Epithelial cell of esophagus (primary cell): ENCODE results near the gene STK40.

Experiments used
- DNase-seq: peaks from one replicate; pipeline ENCODE4 v3.0.0; 2010; ENCODE audit warnings: low read depth
- H3K4me3 ChIP-seq: 2 replicates; pipeline ENCODE4 v1.5.1; 2011; ENCODE audit warnings: mild to moderate bottlenecking, low read length, control low read depth
- TF ChIP-seq, protein P1 (sequence below): IDR thresholded peaks from 2 replicates; pipeline ENCODE4 v1.5.1; 2011; ENCODE audit warnings: low read depth, mild to moderate bottlenecking, low read length, control low read depth, inconsistent platforms; ENCODE audit not compliant: insufficient read depth; ENCODE audit errors: missing control alignments

Gene STK40, protein sequence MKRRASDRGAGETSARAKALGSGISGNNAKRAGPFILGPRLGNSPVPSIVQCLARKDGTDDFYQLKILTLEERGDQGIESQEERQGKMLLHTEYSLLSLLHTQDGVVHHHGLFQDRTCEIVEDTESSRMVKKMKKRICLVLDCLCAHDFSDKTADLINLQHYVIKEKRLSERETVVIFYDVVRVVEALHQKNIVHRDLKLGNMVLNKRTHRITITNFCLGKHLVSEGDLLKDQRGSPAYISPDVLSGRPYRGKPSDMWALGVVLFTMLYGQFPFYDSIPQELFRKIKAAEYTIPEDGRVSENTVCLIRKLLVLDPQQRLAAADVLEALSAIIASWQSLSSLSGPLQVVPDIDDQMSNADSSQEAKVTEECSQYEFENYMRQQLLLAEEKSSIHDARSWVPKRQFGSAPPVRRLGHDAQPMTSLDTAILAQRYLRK

DNA sequence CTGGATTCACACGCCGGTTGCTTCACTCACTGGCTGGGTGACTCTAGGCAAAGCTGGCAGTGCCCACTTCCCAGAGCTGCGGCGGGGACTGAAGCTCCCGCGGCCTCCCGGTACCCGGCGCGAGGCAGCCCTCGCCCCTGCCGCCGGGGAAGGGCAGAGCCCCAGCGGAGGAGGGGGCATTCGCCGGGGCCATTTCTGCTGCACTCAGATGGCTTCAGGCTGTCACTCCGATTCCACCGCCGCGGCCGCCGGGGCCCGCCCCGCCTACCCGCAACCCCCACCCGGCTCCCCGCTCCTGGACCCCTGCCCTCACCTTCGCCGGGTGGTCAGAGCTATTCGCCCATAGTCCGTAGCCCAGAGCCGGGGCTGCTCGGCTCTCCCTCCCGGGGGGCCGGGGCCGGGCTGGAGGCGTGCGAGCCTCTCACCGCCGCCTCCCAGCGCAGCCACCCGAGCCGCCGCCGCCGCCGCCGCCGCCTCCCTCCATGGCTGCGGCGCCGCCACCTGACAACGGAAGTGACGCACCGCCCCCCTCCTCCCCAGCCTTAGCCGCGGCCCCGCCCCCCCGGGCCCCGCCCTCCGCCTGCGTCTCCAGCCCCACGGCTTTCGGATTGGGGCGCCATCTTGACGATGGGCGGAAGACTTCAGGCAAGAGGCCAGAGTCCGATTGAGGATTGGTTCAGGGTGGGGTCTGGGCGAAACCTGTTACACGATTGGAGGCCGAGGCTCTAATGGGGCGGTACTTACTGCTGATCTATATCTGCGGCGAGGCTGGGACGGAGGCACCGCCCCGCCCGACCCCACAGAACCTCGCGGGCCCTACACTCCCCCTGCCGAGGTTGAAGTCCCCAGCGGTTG, at the start of gene STK40:
Gene STK40 (minus strand): TSS at position 515 of the 855 bp plus-strand sequence. CDS start 24,592 bp downstream, outside the sequence.
- TF ChIP-seq, protein P1, sequence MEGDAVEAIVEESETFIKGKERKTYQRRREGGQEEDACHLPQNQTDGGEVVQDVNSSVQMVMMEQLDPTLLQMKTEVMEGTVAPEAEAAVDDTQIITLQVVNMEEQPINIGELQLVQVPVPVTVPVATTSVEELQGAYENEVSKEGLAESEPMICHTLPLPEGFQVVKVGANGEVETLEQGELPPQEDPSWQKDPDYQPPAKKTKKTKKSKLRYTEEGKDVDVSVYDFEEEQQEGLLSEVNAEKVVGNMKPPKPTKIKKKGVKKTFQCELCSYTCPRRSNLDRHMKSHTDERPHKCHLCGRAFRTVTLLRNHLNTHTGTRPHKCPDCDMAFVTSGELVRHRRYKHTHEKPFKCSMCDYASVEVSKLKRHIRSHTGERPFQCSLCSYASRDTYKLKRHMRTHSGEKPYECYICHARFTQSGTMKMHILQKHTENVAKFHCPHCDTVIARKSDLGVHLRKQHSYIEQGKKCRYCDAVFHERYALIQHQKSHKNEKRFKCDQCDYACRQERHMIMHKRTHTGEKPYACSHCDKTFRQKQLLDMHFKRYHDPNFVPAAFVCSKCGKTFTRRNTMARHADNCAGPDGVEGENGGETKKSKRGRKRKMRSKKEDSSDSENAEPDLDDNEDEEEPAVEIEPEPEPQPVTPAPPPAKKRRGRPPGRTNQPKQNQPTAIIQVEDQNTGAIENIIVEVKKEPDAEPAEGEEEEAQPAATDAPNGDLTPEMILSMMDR, result no peak
- peak; percentile 99 for DNase-seq
- H3K4me3 ChIP-seq, result peak within 1 kb of the TSS; percentile 92

DNA sequence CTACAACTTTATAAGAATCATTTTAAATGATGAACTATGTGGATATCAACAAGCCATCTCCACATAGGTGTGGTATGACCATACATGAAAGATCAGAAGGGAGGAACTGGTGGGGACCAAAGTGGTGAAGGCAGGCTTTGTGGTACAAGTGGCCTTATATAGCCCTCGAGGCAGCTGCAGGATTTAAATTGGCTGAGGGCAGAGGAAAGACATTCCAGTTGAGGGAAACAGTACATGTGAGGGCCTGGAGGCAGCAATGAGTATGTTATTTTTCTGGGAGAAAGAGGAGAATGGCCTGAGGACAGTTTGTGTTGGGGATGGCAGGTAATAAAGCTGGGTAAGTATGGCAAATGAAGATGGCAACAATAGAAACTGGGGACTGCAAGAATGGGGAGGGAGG, 47.4 kb upstream of the STK40 start:
- no peak overlapping the region for H3K4me3 ChIP-seq
- DNase-seq, result no peak
- TF ChIP-seq, protein P1, result no peak

DNA sequence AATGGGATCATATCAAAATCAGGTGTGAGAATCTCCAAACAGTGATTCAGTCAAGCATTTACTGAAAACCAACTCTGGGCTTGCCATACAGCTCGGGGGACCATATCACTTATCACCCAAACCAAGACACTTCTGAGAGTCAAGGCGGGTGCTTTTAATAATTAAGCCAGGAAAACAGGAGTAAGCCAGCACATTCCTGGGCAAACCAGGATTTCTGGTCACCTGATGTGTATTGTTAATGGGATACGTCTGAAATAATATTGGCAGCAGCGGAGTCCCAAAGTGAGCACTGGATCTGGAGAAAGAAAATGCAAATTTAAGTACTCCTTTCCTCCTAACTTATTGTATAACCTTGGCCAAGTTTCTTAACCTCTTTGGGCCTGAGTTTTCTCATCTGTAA, 46.9 kb upstream of the STK40 start:
- TF ChIP-seq, protein P1, result no peak
- no peak overlapping the region for H3K4me3 ChIP-seq
- no peak for DNase-seq

DNA sequence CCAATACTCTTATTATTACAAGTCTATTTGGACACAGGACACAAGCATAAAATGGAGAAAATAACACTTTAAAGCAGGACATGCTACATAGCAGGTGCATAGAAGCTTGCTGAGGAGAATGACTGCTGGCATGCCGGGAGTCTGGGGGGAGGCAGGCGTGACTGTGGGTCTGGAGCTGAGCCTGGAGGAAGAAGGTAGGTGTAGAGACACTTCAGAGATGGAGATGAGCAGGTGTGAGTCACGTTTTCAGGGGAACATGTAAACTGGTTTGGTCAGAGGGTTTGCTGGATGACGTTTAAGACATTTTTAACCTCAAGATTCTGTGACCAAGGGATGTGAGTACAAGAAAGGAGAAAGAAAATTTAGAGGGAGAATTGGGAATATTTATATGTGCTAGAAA, 40.1 kb upstream of the STK40 start:
- H3K4me3 ChIP-seq, result no peak overlapping the region
- peak; percentile 86 for DNase-seq
- TF ChIP-seq, protein P1, result no peak

DNA sequence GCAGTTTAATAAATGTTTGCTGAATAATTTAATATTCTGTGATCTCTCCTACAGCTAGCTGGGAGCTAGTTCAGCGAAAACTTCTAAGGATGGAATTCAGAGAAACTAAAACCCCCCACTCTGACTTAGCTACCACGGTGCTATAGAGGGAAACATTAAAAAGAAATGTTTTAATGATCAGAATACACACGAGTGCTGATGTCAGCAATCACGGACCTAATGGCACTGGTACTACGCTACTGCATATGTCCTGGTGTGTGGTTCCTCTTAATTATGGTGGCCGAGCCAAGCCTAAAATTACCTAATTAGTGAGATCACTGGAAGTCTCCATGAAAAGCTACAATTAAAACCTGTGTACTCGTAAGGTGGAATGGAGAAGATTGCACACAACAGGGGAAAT, 35.9 kb upstream of the STK40 start:
- no peak for DNase-seq
- H3K4me3 ChIP-seq, result no peak overlapping the region
- TF ChIP-seq, protein P1, result no peak

DNA sequence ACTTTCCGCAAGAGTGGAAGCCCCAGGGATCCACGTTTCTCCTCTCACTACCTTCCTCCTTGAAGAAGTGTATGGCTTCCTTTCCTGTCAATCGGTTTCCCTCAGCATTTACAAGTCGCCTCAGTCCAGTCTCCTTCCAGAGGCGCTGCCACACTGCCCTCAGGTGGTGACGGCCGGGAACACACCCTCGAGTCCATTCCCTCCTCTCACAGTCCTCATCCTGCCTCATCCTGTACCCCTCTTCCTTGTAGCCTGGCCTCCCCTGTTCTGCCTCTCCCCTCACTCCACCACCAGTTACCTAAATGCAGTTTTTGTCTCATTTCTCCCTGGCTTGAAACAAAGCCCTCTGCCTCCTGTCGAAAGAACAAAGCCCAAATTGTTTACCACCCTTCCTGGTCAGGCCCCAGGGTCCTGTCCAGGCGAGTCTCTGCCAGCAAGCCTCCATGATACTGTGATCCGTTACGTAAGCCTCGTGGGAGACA, 35.2 kb upstream of the STK40 start:
- DNase-seq, result peak; percentile 85
- TF ChIP-seq, protein P1, result peak; percentile 99
- H3K4me3 ChIP-seq, result no peak overlapping the region
